Skin epidermis (tissue), 12 donors: Measurements from ENCODE around the gene TNK1.
A peak's percentile ranks its signal among the peaks of the same experiment; 100 is the strongest.

ENCODE experiments used
- H3K27ac ChIP-seq, 21 experiments: fragments of 200-600 bp; sonication (generic) in 11 of 21; one replicate each; pipeline ENCODE4 v1.5.0; 2020; ENCODE audit warnings: mild to moderate bottlenecking in 3 of 21, inconsistent platforms in 2 of 21, moderate library complexity in 2 of 21
- H3K4me3 ChIP-seq, 7 experiments: fragments of 200-600 bp; sonication (generic) in 2 of 7; one replicate each; pipeline ENCODE4 v1.5.0; 2020; ENCODE audit warnings: inconsistent platforms in 2 of 7, mild to moderate bottlenecking in 2 of 7, moderate library complexity in 1 of 7

Gene TNK1

DNA sequence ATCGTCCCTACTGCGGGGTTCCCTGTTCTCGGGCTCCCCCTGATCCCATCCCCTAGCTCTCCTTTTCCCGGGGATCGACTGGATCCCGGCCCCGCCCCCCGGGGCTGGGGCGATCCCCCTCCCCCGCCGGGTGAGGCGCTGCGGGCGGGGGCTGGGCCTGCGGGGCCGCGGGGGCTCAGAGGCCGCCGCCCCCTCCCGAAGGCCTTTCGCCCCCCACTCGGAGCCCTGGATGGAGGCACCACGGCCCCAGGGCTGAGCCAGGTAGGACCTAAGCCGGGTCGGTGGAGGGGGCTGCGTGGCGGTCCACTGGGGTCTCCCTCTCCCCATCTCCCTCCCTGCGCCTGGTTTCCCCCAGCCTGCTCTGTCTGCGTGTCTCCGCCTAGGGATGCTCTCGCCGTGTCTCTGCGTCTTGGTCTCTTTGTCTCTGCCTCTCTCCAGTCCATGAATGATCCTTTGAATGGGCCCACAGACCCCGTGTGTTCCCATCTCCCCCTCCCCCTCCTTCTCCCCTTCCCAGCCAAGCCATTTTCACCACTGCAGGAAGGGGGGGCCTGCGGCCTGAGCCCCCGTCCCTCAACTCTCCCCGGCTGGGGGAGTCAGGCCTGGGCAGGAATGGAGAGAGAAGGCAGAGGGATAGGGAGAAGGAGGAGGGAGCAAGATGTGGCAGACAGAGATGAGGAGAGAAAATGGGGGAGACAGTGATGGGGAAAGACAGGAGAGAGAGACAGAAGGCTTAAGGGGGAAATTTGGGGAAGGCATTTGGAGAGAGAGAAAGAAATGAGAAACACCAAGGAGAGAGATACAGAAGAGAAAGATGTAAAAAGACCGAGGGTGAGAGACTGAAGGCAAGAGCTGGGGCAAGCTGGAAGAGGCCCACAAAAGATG is 24.7 kb downstream of the TNK1 start:
- peak overlapping the region in 20 of 21 experiments; percentile 56 to 94 (median 83) for H3K27ac ChIP-seq

DNA sequence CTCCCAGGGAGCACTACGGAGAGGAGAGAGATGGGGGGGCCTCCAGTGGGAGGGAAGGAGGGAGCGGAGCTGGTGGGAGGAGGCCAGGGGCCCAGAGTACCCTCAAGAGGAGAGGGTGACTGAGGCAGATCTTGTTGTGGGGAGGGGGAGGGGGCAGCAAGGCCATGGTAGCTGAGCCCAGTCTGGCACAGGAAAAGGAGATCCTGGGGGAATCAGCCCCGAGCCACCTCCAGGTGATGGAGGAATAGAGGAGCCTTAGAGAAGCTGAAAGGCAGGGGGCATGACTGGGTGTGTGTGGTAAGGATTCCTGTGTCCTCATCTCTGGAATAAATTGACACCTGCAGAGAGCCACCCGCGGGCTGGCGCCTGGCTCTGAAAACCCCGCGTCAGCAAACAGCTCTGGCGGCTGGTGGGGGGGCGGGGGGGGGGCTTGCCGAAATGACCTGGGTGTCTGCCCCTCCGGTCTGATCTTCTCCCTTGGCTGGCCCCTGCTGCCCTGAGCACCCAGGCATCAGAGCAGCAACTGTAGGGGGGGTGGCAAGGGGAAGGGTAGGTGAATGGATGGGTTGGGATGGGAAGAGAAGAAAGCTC is 25.4 kb downstream of the TNK1 start:
- Histone ChIP-seq H3K4me3 (peak overlapping the region in 2 of 7 experiments; percentile 62 to 65), H3K27ac (peak overlapping the region in 10 of 21 experiments; percentile 75 to 94 (median 88))

More for the DNA sequence above, 24.7 kb downstream of the TNK1 start:
- H3K4me3 ChIP-seq, result peak overlapping the region; percentile 46 to 72 (median 60)

DNA sequence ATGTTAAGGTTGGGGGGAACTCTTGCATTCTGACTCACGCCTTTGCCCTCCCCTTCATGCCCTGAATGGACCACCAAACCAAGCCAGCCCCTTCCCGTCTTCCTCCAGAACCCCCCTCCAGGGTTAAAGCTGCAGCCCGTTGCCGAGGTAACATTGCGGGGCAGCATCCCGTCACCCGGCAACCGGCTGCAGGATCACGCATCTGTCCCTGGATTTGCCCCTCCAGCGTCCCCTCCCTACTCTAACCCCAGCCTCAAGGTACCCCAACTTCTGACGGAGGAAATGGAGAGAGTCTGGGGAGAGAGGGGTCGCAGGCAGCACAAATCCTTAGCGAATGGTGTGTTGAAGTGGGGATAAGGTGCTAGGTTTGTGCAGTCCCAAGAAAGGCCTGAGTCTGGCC is 26.2 kb downstream of the TNK1 start:
- Histone ChIP-seq H3K4me3 (no peak overlapping the region), H3K27ac (no peak overlapping the region)

DNA sequence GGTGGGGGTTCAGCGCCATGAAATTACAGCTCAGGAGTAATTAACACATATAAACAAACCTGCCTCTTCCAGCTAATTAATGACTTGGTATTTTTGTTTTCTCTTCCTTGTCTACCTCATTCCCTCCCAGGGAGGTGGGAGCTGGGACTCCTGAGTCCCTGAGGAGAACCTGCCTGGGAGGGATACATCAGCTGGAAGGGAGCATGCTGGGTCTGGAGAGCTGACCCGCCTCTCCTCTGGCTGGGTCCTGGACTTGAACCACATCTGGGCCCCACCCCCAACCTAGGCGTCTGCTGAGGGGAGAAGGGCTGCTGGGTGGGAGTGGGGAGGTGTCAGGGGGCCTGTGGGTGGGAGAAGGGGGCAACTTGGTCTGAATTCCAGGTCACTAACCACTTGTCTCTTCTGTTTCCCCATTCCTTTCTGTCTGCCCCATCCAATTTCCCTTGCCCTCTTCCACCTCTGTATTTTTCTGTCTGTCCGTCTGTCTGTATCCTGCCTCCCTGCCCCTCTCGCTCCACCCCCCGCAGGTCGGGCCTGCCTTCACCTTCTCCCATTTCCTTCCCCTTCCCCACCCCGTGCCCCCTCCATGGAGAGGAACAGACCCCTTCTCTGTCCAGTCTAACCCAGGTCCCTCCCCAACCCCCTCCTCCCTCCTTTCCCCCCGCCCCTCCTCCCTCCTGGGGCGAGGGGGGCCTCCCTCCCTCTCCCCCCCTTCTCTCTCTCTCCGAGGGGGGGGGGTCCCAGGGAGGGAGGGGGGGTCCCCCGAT is 26.8 kb downstream of the TNK1 start, which contains the start of gene NLGN2:
TSS of gene NLGN2 (plus strand) at position 361 of the 767 bp plus-strand sequence. CDS start 411 bp downstream, outside the sequence.
- Histone ChIP-seq H3K27ac (peak within 1 kb of the TSS in 1 of 21 experiments; percentile 92), H3K4me3 (no peak within 1 kb of the TSS)

DNA sequence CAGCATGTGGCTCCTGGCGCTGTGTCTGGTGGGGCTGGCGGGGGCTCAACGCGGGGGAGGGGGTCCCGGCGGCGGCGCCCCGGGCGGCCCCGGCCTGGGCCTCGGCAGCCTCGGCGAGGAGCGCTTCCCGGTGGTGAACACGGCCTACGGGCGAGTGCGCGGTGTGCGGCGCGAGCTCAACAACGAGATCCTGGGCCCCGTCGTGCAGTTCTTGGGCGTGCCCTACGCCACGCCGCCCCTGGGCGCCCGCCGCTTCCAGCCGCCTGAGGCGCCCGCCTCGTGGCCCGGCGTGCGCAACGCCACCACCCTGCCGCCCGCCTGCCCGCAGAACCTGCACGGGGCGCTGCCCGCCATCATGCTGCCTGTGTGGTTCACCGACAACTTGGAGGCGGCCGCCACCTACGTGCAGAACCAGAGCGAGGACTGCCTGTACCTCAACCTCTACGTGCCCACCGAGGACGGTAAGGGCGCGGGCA is 27.4 kb downstream of the TNK1 start:
- Histone ChIP-seq H3K27ac (peak overlapping the region in 1 of 21 experiments; percentile 16), H3K4me3 (no peak overlapping the region)

DNA sequence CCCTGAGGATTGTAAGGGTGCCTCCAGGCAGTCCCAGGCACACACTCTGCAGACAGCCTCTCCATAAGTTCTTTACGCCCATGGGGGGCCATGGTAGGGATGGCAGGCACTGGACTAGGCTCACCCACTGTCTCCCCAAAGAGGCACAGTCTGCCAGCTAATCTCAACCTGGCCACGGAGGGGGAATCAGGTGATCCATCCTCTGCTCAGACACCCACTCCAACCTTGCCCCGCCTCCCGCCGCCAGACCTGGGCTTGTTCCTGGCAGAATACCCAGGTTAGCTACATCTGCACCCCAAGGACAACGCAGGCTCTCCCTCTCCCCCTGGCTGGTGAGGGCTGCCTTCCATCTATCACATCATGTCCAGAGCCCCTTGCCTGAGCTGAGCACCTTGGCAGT is 28.0 kb downstream of the TNK1 start:
- Histone ChIP-seq H3K4me3 (no peak overlapping the region), H3K27ac (no peak overlapping the region)

DNA sequence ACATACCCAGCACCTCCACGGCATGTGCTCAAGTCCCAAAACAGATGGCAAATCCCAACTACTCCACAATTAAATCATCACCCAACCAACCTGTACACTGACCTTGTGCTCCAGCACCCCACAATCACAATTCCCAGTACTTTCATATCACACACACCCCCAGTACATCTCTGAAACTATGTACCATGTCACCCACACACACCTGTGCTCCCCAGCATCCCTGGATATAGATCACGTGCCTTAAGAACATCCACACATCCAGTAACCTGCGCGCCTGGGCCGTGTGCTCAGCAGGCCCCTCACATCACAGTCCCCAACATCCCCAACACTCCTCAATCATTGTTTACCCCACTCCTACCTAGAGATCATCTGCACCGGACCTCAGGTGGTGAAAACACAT is 28.8 kb downstream of the TNK1 start:
- Histone ChIP-seq H3K4me3 (no peak overlapping the region), H3K27ac (no peak overlapping the region)

DNA sequence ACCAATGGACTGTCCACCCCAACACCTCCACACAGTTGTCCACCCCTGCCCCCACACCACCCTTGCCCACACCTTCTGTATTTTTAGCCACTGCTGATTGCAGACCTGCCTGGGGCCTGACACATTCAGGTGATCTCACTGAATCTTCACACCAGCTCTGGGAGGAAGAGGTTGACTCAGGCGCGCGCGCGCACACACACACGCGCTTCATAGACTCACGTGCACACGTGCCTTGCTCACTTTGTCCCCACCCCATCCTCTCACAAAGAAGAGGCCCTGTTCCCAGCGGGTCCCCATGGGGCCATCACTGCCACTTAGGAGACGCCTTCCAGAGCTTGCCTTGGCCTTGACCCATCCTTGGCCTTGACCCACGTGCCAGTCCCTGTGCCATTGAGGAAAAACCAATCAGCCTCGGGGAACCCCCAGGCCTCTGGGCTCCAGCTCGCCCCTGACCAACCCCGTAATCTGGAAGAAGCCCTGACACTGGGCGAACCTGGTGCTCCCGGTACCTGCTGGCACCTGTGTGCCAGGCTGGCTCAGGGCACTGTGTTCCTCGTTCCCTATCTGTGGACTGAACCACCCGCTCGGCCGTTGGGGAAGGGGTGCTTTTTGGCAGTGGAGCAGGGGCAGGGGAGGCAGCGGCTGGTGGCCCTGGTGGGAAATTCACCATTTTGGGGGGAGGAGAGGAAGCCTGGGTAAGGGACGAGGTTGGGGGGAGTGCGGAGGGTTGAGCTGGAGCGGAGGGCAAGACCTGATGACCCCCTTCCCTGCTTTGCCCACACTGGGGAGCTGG is 29.9 kb downstream of the TNK1 start:
- Histone ChIP-seq H3K27ac (peak overlapping the region in 1 of 21 experiments; percentile 10), H3K4me3 (no peak overlapping the region)

DNA sequence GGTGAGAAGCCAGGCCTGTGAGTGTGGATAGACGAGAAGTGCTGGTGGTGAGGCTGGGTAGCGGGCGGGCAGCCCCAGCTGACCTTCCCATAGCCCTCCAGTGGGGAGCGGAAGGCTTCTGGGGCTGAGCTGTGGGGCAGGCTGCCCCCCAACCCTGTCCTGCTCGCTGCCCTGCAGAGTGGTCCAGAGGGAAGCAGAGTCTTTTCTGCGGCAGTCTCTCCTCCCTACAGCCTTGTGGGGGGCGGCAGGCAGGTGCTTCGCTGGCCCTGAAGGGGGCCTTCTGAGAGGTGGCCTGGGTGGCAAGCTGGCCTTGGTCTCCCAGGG is 30.5 kb downstream of the TNK1 start:
- H3K27ac ChIP-seq, result peak overlapping the region in 1 of 21 experiments; percentile 10
- H3K4me3 ChIP-seq, result no peak overlapping the region

DNA sequence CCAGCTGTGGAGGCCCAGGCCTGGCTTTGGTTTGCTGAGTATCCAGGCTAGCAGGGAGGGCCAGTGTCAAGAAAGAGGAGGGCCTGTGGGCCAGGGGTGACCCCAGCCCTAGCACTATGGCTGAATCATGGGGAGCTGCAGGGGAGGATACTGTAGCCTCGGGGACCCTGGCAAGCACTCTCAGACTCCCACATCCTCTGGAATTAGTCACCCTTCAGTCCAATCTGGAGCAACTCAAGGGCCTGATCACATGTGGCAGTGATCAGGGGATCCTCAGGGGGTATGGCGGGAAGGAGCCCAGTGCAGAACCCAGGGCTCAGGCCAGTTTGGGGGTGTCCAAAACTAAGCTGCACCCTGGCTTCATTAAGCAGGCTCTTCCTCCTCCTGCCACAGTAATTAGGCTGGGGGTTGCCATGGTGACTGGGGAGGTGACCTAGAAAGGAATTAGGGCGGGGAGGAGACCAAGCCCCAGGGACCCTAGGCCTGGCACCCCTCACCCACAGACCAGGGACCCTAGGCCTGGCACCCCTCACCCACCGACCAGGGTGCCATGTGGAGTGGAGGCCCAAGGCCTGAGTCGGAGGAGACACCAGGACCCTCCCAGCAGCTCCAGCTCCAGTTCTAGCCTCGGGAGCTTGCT is 32.6 kb downstream of the TNK1 start:
- no peak overlapping the region for H3K4me3 ChIP-seq
- H3K27ac ChIP-seq, result peak overlapping the region in 6 of 21 experiments; percentile 10 to 60 (median 26)

DNA sequence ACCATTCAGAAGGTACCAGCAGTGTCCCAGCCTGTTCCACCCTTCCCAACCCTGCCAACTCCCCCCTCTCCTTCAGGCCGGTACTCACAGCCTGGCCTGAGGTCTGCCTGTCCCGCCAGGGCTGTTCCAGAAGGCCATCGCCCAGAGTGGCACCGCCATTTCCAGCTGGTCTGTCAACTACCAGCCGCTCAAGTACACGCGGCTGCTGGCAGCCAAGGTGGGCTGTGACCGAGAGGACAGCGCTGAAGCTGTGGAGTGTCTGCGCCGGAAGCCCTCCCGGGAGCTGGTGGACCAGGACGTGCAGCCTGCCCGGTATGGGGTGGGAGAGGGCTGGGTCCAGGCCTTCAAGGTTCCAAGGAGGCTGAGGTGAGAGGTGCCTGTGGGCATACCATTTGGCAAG is 33.9 kb downstream of the TNK1 start:
- no peak overlapping the region for H3K4me3 ChIP-seq
- no peak overlapping the region for H3K27ac ChIP-seq

DNA sequence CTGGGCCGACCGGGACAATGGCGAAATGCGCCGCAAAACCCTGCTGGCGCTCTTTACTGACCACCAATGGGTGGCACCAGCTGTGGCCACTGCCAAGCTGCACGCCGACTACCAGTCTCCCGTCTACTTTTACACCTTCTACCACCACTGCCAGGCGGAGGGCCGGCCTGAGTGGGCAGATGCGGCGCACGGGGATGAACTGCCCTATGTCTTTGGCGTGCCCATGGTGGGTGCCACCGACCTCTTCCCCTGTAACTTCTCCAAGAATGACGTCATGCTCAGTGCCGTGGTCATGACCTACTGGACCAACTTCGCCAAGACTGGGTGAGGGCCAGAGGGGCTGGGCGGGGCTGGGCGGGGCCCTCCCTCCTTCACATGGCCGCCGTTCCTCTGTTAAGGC is 34.9 kb downstream of the TNK1 start:
- Histone ChIP-seq H3K27ac (no peak overlapping the region), H3K4me3 (no peak overlapping the region)

DNA sequence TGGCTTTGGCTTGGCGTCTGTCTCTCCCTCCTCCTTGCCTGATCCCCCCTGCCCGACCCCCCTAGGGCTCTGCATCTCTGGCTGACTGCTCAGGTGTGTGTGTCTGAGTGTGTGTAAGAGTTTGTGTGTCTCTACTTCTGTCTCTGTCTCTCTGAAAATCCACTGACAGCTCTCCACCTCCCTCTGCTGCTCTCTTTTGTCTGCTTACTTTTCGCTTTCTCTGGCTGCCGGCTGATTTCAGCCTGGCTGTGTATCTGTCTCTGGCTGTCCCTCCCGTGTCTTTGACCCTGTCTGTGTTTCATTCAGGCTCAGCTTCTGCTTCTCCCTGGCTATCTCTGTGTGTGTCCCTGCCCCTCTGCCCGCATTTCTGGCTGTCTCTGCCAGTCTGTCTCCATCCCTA is 35.4 kb downstream of the TNK1 start:
- H3K27ac ChIP-seq, result no peak overlapping the region
- H3K4me3 ChIP-seq, result no peak overlapping the region

DNA sequence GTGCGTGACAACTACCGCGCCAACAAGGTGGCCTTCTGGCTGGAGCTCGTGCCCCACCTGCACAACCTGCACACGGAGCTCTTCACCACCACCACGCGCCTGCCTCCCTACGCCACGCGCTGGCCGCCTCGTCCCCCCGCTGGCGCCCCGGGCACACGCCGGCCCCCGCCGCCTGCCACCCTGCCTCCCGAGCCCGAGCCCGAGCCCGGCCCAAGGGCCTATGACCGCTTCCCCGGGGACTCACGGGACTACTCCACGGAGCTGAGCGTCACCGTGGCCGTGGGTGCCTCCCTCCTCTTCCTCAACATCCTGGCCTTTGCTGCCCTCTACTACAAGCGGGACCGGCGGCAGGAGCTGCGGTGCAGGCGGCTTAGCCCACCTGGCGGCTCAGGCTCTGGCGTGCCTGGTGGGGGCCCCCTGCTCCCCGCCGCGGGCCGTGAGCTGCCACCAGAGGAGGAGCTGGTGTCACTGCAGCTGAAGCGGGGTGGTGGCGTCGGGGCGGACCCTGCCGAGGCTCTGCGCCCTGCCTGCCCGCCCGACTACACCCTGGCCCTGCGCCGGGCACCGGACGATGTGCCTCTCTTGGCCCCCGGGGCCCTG is 36.3 kb downstream of the TNK1 start:
- Histone ChIP-seq H3K4me3 (no peak overlapping the region), H3K27ac (no peak overlapping the region)

DNA sequence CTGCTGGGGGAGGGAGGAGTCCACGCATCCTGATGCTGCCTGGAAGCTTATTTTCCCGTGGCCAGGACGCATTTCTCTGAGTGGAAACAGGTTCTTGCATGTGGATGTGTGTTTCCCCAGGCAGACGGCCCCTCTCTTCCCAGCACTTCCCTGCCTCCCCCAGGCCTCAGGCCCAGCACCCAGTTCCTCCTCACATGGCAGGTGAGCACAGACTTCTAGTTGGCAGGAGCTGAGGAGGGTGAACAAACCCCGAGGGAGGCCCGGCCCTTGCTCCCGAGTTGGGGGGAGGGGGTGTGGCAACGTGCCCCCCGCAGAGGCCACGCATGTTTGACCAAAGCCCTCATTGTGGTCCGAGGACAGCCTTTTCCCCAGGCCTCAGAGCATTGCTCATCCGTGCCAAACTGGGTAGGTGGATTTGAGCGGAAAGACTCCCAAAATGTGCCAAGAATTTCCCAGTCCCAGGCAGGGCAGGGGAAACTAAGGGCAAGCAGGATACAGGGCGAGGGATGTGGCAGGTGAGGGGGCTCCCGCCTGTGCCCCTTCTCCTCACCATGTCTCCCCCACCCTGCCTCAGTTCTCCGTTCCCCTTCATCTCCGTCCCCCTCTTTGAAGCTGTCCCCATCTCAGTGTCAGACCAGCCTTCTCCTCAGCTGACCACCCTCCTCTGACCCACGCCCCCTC is 37.7 kb downstream of the TNK1 start:
- H3K27ac ChIP-seq, result no peak overlapping the region

DNA sequence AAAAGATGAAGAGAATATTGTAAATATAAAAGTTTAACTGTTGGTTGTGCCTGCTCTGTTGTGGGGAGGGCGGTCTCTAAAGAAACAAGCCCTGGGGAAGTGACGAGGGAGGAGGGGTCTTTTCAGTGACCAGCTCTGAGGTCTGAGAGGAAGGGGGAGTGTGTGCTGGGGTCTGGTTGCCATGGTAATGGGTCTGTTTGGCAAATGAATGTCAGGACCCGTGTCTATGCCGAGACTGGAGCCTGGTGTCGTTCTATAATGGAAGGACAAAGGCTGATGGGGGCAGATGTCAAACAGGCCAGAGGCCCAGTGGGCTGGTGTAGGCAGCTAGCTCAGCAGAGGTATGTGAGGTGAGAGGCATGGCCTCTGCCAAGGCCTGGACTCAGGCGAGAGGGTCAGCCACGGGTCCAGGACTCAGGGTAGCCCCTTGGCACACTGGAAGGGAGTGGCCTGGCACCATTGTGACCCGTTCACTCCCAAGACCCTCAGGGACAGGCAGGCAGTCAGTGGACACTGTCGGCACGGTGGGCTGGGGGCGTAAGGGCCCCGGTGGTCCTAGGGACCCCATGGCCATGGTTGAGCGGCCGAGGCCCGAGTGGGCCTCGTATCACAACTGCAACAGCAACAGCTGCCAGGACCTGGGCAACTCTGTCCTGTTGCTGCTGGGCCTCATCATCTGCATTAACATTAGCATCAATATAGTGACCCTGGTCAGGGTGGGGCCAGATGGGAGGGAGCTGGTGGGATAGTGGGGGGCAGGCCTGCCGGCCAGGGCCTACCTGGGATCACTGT is 39.1 kb downstream of the TNK1 start, which contains the start of gene SPEM1:
TSS of gene SPEM1 (plus strand) at position 506 of the 792 bp plus-strand sequence. CDS start at position 567, 61 bp downstream.
- Histone ChIP-seq H3K4me3 (no peak within 1 kb of the TSS), H3K27ac (no peak within 1 kb of the TSS)

More for the DNA sequence above, 37.7 kb downstream of the TNK1 start:
- no peak overlapping the region for H3K4me3 ChIP-seq

DNA sequence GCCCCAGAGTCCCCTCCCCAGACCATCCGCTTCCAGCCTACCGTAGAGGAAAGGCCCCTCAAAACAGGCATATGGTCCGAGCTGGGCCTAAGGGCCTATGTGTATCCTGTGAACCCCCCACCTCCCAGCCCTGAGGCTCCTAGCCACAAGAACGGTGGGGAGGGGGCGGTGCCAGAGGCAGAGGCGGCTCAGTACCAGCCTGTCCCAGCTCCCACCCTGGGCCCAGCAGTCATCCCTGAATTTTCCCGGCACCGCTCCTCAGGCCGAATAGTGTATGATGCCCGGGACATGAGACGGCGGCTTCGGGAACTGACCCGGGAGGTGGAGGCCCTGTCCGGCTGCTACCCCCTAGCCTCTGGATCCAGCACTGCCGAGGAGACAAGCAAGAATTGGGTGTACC is 40.3 kb downstream of the TNK1 start:
- Histone ChIP-seq H3K4me3 (no peak overlapping the region), H3K27ac (no peak overlapping the region)
